Measurements from ENCODE around the gene PANK2.

Gene PANK2

GRCh38 chr20:3925899-3926638 lies 36.9 kb downstream of the PANK2 start:
- no peak for TF ChIP-seq TAF1 (IDR thresholded peaks at IDR 0.05; ENCODE audit: low read depth)
- TF ChIP-seq MAX (IDR thresholded peaks at IDR 0.05): no peak
- TF ChIP-seq EGR1 (IDR thresholded peaks at IDR 0.05): no peak
- TF ChIP-seq RAD21 (IDR thresholded peaks at IDR 0.05; ENCODE audit: low read depth): no peak
- TF ChIP-seq TCF12 (IDR thresholded peaks at IDR 0.05; ENCODE audit: low read depth): no peak
- TF ChIP-seq YY1 (IDR thresholded peaks at IDR 0.05; ENCODE audit: low read depth): no peak
- no peak for TF ChIP-seq REST (IDR thresholded peaks at IDR 0.05; ENCODE audit: low read depth)
- TF ChIP-seq CEBPB (IDR thresholded peaks at IDR 0.05): no peak
- TF ChIP-seq CREB1 (IDR thresholded peaks at IDR 0.05; ENCODE audit: low read depth): no peak
- TF ChIP-seq NFIC (IDR thresholded peaks at IDR 0.05): no peak
- TF ChIP-seq USF1 (IDR thresholded peaks at IDR 0.05): no peak
- TF ChIP-seq FOXM1 (IDR thresholded peaks at IDR 0.05; ENCODE audit: borderline replicate concordance, low read depth): no peak
- TF ChIP-seq ZBTB7A (IDR thresholded peaks at IDR 0.05; ENCODE audit: low read depth): no peak
- TF ChIP-seq EP300 (IDR thresholded peaks at IDR 0.05; ENCODE audit: borderline replicate concordance): no peak
- TF ChIP-seq TEAD4 (IDR thresholded peaks at IDR 0.05): no peak

- TF ChIP-seq TEAD4 (IDR thresholded peaks at IDR 0.05) (no peak), FOXM1 (IDR thresholded peaks at IDR 0.05; ENCODE audit: borderline replicate concordance, low read depth) (no peak), CEBPB (IDR thresholded peaks at IDR 0.05) (no peak), TCF12 (IDR thresholded peaks at IDR 0.05; ENCODE audit: low read depth) (no peak), TAF1 (IDR thresholded peaks at IDR 0.05; ENCODE audit: low read depth) (no peak), ZBTB7A (IDR thresholded peaks at IDR 0.05; ENCODE audit: low read depth) (no peak)
These were observed 38.5 kb downstream of the PANK2 start for GRCh38 chr20:3927486-3928291.

GRCh38 chr20:3929713-3930060 lies 40.5 kb downstream of the PANK2 start:
- TF ChIP-seq TEAD4 (IDR thresholded peaks at IDR 0.05): no peak
- TF ChIP-seq TAF1 (IDR thresholded peaks at IDR 0.05; ENCODE audit: low read depth): no peak
- no peak for TF ChIP-seq FOXM1 (IDR thresholded peaks at IDR 0.05; ENCODE audit: borderline replicate concordance, low read depth)

GRCh38 chr20:3930265-3931206 lies 41.3 kb downstream of the PANK2 start:
- no peak for TF ChIP-seq ZBTB7A (IDR thresholded peaks at IDR 0.05; ENCODE audit: low read depth)
- TF ChIP-seq EGR1 (IDR thresholded peaks at IDR 0.05): no peak
- peak; percentile 71; the same call in 1 of the 2 replicates for TF ChIP-seq MAX (IDR thresholded peaks at IDR 0.05)
- no peak for TF ChIP-seq TCF12 (IDR thresholded peaks at IDR 0.05; ENCODE audit: low read depth)

- no peak for TF ChIP-seq CREB1 (IDR thresholded peaks at IDR 0.05; ENCODE audit: low read depth)
- TF ChIP-seq TAF1 (IDR thresholded peaks at IDR 0.05; ENCODE audit: low read depth): no peak
- no peak for TF ChIP-seq USF1 (IDR thresholded peaks at IDR 0.05)
- no peak for TF ChIP-seq REST (IDR thresholded peaks at IDR 0.05; ENCODE audit: low read depth)
- no peak for TF ChIP-seq YY1 (IDR thresholded peaks at IDR 0.05; ENCODE audit: low read depth)
- TF ChIP-seq TCF12 (IDR thresholded peaks at IDR 0.05; ENCODE audit: low read depth): no peak
- no peak for TF ChIP-seq TEAD4 (IDR thresholded peaks at IDR 0.05)
- no peak for TF ChIP-seq EGR1 (IDR thresholded peaks at IDR 0.05)
- no peak for TF ChIP-seq NFIC (IDR thresholded peaks at IDR 0.05)
These were observed 42.5 kb downstream of the PANK2 start for GRCh38 chr20:3931664-3932063.
